Neural cell (in vitro differentiated cells): ENCODE data around the gene KIRREL3. TPM values are rescaled to one million over a fixed set of nuclear protein-coding genes. Genes with fewer than 3 reads are reported as not detected.
A peak's percentile ranks its signal among the peaks of the same experiment; 100 is the strongest.

ENCODE experiments used
- H2AFZ ChIP-seq: fragments of 200-600, 300-800 bp; sonication (generic), shearing (Covaris generic); 2 replicates; pipeline ENCODE4 v1.6.0; 2014; ENCODE audit warnings: low read depth, mild to moderate bottlenecking, antibody characterized with exemption, low read length, moderate library complexity
- H3F3A ChIP-seq: fragments of 200-600 bp; shearing (Covaris generic); 2 replicates; pipeline ENCODE4 v1.6.1; 2016; ENCODE audit warnings: mild to moderate bottlenecking, moderate library complexity, mixed read lengths, antibody characterized with exemption, low read length; ENCODE audit not compliant: insufficient read depth, poor library complexity, severe bottlenecking
- H3K27ac ChIP-seq: fragments of 200-600, 300-800 bp; sonication (generic), shearing (Covaris generic); 2 replicates; pipeline ENCODE4 v1.5.1; 2014; ENCODE audit warnings: mild to moderate bottlenecking, low read length, moderate library complexity
- H3K27me3 ChIP-seq: fragments of 300-800, 200-600 bp; sonication (generic), shearing (Covaris generic); 2 replicates; pipeline ENCODE4 v1.6.0; 2014; ENCODE audit warnings: mild to moderate bottlenecking, low read depth, low read length, moderate library complexity; ENCODE audit not compliant: insufficient read depth
- H3K36me3 ChIP-seq: fragments of 300-800, 200-600 bp; sonication (generic), shearing (Covaris generic); 2 replicates; pipeline ENCODE4 v1.5.1; 2014; ENCODE audit warnings: mild to moderate bottlenecking, antibody characterized with exemption, low read length, moderate library complexity; ENCODE audit not compliant: insufficient read depth
- H3K4me2 ChIP-seq: fragments of 300-800, 200-600 bp; sonication (generic), shearing (Covaris generic); 2 replicates; pipeline ENCODE4 v1.6.0; 2014; ENCODE audit warnings: mild to moderate bottlenecking, low read length
- H3K4me3 ChIP-seq: fragments of 300-800, 200-600 bp; sonication (generic), shearing (Covaris generic); 2 replicates; pipeline ENCODE4 v1.5.1; 2014; ENCODE audit warnings: mild to moderate bottlenecking, low read length, moderate library complexity
- H3K79me2 ChIP-seq: fragments of 200-600 bp; shearing (Covaris generic); replicated peaks from 2 replicates; pipeline ENCODE4 v1.6.0; 2014; ENCODE audit warnings: mild to moderate bottlenecking, low read length, moderate library complexity; ENCODE audit not compliant: insufficient read depth
- H3K9ac ChIP-seq: fragments of 300-800, 200-600 bp; sonication (generic), shearing (Covaris generic); 2 replicates; pipeline ENCODE4 v1.6.1; 2016; ENCODE audit warnings: mild to moderate bottlenecking, low read length, mixed read lengths
- H3K9me2 ChIP-seq: fragments of 200-600 bp; shearing (Covaris generic); 2 replicates; pipeline ENCODE4 v1.6.1; 2016; ENCODE audit warnings: mild to moderate bottlenecking, low read length, mixed read lengths; ENCODE audit not compliant: insufficient read depth
- H3K9me3 ChIP-seq: fragments of 200-600, 300-800 bp; sonication (generic), shearing (Covaris generic); 2 replicates; pipeline ENCODE4 v1.6.1; 2016; ENCODE audit warnings: mild to moderate bottlenecking, mixed run types, low read length, moderate library complexity, mixed read lengths
- H4K20me1 ChIP-seq: fragments of 200-600 bp; shearing (Covaris generic); 2 replicates; pipeline ENCODE4 v1.6.1; 2016; ENCODE audit warnings: mild to moderate bottlenecking, mixed run types; ENCODE audit not compliant: insufficient read depth
- EP300 ChIP-seq: fragments of 450-650 bp; conservative IDR thresholded peaks from 2 replicates; pipeline ENCODE4 v1.6.1; 2014; ENCODE audit warnings: antibody characterized with exemption, mild to moderate bottlenecking, moderate library complexity; ENCODE audit not compliant: poor library complexity, severe bottlenecking
- EZH2 ChIP-seq: fragments of 200-600, 300-800 bp; shearing (Covaris generic), sonication (generic); IDR thresholded peaks from 2 replicates; pipeline ENCODE4 v1.6.1; 2014; ENCODE audit warnings: antibody characterized with exemption, low read length, borderline replicate concordance, mild to moderate bottlenecking; ENCODE audit not compliant: insufficient read depth, poor library complexity, severe bottlenecking
- MXI1 ChIP-seq: fragments of 450-650 bp; conservative IDR thresholded peaks from 2 replicates; pipeline ENCODE4 v1.6.1; 2014; ENCODE audit warnings: antibody characterized with exemption, mild to moderate bottlenecking; ENCODE audit not compliant: poor library complexity, severe bottlenecking
- POLR2AphosphoS5 ChIP-seq: IDR thresholded peaks from 2 replicates; pipeline ENCODE4 v1.6.1; 2012
- RAD21 ChIP-seq: fragments of 450-650 bp; conservative IDR thresholded peaks from 2 replicates; pipeline ENCODE4 v1.6.1; 2014; ENCODE audit warnings: antibody characterized with exemption, mild to moderate bottlenecking, moderate library complexity
- SMC3 ChIP-seq: fragments of 450-650 bp; conservative IDR thresholded peaks from 2 replicates; pipeline ENCODE4 v1.6.1; 2014; ENCODE audit warnings: antibody characterized with exemption, mild to moderate bottlenecking, moderate library complexity; ENCODE audit not compliant: poor library complexity
- TAF1 ChIP-seq: IDR thresholded peaks from 2 replicates; pipeline ENCODE4 v1.6.1; 2012; ENCODE audit warnings: low read depth
- polyA plus RNA-seq: library from polyadenylated mRNA; depleted of rRNA; stranded (reverse); fragments of >200 nt; gene quantifications from 2 replicates; pipeline ENCODE4 v1.2.3, GENCODE V29; 2014
- TF ChIP-seq, protein P1 (sequence below): fragments of 450-650 bp; IDR thresholded peaks from 2 replicates; pipeline ENCODE4 v1.5.1; 2014; ENCODE audit warnings: antibody characterized with exemption, mild to moderate bottlenecking, moderate library complexity; ENCODE audit not compliant: poor library complexity, severe bottlenecking
- TF ChIP-seq, protein P2 (sequence below): IDR thresholded peaks from 2 replicates; pipeline ENCODE4 v1.6.1; 2012; ENCODE audit warnings: borderline replicate concordance

KIRREL3 gene
- polyA plus RNA-seq, 1 donor from 2014 or later = 23.8 TPM

DNA sequence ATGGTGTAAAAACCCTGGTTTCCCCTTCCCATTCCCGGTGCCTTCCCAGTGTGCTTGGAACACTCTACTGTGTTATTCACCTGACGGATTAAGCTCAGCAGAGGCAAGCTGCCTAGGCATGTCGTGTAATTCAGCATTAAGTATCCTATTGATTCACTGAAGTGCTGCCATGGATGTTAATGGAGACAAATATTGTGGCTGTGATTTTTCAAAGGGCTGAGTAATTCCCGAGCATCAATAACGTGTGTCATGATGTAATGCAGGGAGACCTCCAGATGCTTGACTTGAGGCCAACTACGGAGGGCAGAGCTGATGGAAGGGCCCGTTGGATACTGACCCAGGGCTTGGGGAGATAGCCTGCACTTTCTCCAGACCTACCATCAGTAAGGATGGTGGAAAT, 376.1 kb downstream of the KIRREL3 start:
- no peak overlapping the region for H3K27ac ChIP-seq
- H3F3A ChIP-seq = no peaks in the 10 kb centered on the region
- no peaks in the 10 kb centered on the region for H3K79me2 ChIP-seq
- H3K36me3 ChIP-seq = no peaks in the 10 kb centered on the region
- H3K4me3 ChIP-seq = no peak overlapping the region
- no peaks in the 10 kb centered on the region for H3K9me3 ChIP-seq
- TF ChIP-seq SMC3 = no peak
- TF ChIP-seq MXI1 = no peak
- TF ChIP-seq, protein P1, sequence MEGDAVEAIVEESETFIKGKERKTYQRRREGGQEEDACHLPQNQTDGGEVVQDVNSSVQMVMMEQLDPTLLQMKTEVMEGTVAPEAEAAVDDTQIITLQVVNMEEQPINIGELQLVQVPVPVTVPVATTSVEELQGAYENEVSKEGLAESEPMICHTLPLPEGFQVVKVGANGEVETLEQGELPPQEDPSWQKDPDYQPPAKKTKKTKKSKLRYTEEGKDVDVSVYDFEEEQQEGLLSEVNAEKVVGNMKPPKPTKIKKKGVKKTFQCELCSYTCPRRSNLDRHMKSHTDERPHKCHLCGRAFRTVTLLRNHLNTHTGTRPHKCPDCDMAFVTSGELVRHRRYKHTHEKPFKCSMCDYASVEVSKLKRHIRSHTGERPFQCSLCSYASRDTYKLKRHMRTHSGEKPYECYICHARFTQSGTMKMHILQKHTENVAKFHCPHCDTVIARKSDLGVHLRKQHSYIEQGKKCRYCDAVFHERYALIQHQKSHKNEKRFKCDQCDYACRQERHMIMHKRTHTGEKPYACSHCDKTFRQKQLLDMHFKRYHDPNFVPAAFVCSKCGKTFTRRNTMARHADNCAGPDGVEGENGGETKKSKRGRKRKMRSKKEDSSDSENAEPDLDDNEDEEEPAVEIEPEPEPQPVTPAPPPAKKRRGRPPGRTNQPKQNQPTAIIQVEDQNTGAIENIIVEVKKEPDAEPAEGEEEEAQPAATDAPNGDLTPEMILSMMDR = no peak
- TF ChIP-seq, protein P2, sequence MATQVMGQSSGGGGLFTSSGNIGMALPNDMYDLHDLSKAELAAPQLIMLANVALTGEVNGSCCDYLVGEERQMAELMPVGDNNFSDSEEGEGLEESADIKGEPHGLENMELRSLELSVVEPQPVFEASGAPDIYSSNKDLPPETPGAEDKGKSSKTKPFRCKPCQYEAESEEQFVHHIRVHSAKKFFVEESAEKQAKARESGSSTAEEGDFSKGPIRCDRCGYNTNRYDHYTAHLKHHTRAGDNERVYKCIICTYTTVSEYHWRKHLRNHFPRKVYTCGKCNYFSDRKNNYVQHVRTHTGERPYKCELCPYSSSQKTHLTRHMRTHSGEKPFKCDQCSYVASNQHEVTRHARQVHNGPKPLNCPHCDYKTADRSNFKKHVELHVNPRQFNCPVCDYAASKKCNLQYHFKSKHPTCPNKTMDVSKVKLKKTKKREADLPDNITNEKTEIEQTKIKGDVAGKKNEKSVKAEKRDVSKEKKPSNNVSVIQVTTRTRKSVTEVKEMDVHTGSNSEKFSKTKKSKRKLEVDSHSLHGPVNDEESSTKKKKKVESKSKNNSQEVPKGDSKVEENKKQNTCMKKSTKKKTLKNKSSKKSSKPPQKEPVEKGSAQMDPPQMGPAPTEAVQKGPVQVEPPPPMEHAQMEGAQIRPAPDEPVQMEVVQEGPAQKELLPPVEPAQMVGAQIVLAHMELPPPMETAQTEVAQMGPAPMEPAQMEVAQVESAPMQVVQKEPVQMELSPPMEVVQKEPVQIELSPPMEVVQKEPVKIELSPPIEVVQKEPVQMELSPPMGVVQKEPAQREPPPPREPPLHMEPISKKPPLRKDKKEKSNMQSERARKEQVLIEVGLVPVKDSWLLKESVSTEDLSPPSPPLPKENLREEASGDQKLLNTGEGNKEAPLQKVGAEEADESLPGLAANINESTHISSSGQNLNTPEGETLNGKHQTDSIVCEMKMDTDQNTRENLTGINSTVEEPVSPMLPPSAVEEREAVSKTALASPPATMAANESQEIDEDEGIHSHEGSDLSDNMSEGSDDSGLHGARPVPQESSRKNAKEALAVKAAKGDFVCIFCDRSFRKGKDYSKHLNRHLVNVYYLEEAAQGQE = no peak
- no peak for TF ChIP-seq EZH2
- no peak for TF ChIP-seq RAD21
- TF ChIP-seq EP300 = peak; percentile 26
- TF ChIP-seq TAF1 = no peak
- TF ChIP-seq POLR2AphosphoS5 = peak; percentile 41
- H3K27me3 ChIP-seq = no peaks in the 10 kb centered on the region
- no peaks in the 10 kb centered on the region for H3K9me2 ChIP-seq
- no peak overlapping the region for H2AFZ ChIP-seq
- H3K9ac ChIP-seq = no peak overlapping the region
- no peaks in the 10 kb centered on the region for H4K20me1 ChIP-seq
- H3K4me2 ChIP-seq = no peak overlapping the region

DNA sequence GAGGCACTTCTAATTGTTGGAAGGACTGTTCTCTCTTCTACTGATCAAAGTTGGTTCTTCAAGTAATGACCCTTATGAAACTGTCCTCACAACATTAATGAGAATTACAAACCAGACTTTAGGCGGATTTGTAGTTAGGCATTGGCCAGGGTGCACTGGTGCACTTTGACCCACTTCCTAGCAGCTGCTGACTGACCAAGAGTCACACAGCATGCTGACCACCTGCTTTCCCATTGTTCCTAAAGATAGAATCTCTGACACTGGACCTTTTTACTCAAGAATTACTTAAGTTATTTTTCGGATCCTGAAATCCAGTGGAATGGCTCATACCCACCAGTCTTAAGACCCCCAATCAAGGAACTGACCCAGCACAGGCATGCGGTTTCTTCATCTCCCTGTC, 381.1 kb downstream of the KIRREL3 start:
- Histone ChIP-seq H4K20me1 (no peaks in the 10 kb centered on the region), H3K79me2 (no peaks in the 10 kb centered on the region), H3K4me2 (no peak overlapping the region), H3F3A (no peaks in the 10 kb centered on the region), H2AFZ (no peak overlapping the region), H3K9me2 (no peaks in the 10 kb centered on the region), H3K9ac (no peak overlapping the region), H3K4me3 (no peak overlapping the region), H3K27me3 (no peaks in the 10 kb centered on the region), H3K36me3 (no peaks in the 10 kb centered on the region), H3K9me3 (no peaks in the 10 kb centered on the region), H3K27ac (no peak overlapping the region)
- no peak for TF ChIP-seq EZH2
- TF ChIP-seq MXI1 = no peak
- TF ChIP-seq SMC3 = no peak
- no peak for TF ChIP-seq RAD21
- no peak for TF ChIP-seq EP300
